GM19438 (cell line): ENCODE results near the gene CD8B.

Experiments
- ATAC-seq: cut with Tn5 transposase; IDR thresholded peaks from one replicate; pipeline ENCODE4 v1.9.1; 2021; ENCODE audit warnings: low read depth; ENCODE audit not compliant: unreplicated experiment

CD8B gene

DNA sequence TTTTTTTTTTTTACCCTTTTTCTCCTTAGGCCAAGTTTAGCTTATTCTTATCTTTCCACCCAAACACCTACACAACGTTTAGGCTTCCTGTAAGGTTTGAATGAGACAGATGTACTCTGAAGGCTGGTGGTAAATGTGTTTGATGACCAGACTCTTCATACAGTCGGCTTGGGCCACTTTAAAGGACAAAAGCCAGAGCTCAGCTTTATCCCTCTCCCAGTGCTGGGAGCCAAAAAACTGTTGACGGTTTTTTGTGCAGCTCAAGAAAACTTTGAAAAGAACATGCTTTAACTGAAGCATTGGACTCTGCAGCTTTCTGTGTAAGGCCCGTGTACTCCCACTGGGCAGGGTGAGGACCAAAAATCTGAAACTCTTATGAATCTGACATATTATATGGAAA, 86.3 kb downstream of the CD8B start:
- ATAC-seq = no peak

DNA sequence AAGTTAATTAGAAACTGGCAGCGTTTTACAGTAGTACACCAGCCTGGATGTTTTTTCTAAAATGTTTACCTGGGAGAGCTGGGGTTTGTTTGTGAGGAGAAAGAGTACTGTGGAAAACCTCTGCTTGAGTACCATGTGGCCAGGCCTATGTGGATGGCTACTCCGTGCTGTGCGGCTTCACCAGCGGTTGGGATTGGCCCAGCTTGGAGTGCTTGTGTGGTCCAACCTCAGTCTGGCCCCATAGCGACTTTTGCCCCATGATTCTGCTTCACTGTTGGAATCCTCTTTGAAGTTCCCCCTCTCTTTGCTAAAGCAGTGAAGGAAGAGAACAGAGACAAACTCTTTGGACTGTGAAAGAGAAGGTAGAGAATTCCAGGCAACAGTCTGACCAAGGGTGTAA, 86.8 kb downstream of the CD8B start:
- no peak for ATAC-seq

DNA sequence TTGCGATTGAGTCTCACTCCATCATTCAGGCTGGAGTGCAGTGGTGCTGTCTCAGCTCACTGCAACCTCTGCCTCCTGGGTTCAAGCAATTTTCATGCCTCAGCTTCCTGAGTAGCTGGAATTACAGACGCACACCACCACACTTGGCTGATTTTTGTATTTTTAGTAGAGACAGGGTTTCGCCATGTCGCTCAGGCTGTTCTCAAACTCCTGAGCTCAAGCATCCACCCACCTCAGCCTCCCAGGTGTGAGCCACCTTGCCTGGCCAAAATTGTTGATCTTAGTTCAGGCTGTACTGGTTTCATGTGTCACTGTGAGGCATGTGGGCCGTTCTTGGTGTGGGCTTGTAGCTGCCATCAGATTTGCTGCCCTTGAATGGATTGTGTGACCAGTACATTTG, 89.1 kb downstream of the CD8B start:
- no peak for ATAC-seq

DNA sequence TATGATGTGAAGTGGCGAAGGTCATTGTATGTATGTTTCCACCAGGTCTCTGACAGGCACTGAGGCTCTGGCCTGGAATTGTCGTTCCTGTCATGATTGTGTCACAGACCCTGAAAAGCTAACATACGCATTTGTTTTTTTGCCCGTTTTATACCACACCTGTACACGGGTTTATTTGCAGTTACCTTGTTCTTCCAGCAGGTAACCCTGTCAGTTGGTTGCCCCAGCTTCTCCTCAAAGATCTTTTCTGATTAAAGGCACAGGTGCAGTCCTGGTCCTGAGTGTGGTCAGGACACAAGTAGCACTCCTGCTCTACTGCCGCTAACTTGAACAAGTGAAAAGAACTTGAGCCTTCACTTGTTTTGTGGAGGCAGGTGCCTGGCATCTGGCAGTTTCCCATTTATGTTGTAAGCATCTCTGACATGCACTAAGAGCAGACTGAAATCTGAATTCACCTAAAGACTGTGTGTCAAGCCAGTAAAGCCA, 90.8 kb downstream of the CD8B start:
- no peak for ATAC-seq

DNA sequence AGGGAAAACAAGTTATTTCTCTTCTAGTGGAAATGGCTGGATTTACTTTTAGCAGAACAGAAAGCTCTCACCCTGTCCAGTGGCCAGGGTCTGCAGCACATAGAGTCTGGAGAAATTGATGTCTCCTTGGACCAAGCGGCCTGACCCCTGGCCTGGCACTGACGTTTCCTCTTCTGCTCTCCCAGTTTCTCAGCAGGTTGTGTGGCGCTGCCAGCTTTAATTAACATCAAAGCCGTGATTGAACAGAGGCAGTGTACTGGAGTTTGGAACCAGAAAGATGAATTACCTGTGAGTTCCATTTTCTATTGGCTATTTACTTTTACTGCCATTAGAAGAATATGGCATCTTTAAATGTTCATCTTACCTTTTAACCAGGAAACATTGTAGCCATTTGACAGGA, 91.8 kb downstream of the CD8B start:
- no peak for ATAC-seq

DNA sequence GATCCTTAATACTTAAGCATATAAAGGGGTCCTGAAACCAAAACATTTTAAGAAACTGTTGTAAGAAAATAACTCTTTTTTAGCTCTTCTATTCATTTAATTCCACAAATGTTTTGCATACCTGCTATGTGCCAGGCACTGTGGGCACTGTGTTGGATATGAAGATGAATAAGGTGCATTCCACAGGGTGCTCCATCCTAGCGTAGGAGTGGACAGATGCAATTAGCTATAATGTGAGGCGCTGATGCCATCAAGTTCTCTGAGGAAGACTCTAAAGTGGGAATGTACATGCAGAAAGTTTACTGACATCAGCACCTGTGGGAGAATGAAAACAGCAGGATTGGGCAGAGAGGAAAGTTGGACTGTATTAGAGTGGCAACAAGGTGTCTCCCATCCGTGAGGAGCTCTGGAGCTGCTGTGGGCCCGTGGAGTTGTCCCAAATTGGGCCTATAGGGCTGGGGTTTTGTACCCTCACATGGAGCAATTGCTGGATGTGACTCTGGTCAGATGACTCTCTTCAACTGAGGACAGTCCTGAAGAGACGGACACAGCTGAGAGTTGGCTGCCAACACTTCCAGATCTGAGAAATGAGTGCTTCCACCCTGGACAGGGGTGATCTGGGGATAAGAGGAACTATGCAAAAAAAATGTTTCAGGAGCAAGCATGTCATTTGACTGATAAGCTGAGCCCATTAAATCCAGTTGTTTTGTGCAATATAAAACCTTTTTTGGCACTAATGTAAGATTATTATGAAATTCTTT, 93.3 kb downstream of the CD8B start:
- no peak for ATAC-seq
